Activated CD4-positive, alpha-beta T cell treated with anti-CD3 and anti-CD28 coated beads, Interleukin-2, Interleukin-4, amounts not matched to agents 100 ng/mL and 50 ng/mL, durations not matched to agents 16 hours and 8 hours (primary cell): ENCODE data around the gene SEC61A1.

ENCODE experiments used
- DNase-seq: peaks from one replicate; pipeline ENCODE4 v3.0.0-alpha.2; 2020; ENCODE audit warnings: low spot score

SEC61A1 gene

DNA sequence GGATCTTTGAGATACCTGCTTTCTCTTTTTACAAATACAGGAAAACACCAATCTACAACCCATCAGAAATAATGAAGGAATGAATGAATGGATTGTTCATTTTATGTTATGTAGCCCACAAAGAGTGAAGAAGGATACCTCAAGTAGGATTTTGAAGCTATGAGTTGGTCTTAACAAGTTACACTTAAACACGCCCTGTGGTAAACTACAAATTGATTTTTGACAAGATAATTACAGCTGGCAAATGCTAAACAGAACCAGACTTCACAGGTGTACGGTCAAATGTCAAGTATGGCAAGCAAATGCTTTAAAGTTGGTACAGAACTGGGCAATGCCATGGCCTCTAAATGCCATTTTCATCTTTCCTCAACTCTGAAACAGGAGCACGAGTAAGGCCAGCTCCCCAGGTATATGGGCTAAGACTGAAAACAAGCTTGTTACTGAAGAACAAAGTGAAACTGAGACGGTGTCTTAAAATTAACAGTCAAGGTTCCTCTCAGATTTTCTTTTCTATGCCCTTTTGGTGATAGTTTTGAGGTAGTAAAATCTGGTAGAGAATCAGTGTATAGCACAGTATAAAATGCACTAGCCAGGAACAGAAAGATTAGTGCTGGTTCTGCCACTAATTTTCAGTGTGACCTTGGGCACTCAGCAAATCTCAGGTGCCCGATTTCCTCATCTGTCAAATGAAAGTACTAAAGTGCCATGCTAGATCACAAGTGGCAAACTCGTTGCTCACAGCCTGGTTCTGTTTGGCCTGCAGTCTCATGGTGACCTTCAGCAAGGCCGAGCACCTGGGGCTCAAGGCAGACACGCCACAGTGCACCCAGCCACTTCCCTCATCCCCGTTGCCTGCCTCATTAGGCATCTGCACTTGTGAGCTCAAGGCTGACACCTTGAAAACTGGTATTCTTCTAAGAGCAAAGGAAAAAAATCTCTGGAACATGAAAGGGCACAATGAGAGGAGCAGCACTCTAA lies 61.9 kb downstream of the SEC61A1 start:
- no peak for DNase-seq
